ENCODE measurements around the gene CDK19.
"Not testable (repeated sequence)": the region's sequence is repeated elsewhere in the genome, so short reads cannot be mapped to it uniquely, and the experiment has no call there.

CDK19 gene

DNA sequence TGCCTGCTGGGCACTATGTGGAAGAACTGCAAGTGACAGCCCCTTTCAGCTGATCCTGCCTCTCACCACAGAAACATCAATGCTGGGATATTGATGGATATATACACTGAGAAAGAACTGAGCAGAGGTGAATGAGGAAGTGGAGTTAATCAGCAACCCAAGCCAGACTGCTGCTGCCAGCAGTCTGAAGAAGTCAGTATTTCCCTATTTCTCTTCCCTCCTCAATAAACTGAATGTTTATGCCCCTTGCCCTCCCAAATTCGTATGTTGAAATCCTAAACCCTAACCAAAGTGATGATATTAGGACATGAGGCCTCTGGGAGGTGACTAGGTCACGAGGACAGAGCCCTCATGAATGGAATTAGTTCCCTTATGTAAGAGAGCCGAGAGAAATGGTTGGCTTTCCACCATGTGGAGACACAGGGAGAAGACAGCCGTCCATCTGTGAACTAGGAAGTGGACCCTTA lies 76.3 kb downstream of the CDK19 start:
- H3K4me3 ChIP-seq, result no peak overlapping the region
- H3K9ac ChIP-seq (ENCODE audit: insufficient read length), result no peak overlapping the region
- DNase-seq (ENCODE audit: low read depth, low spot score), result no peak

DNA sequence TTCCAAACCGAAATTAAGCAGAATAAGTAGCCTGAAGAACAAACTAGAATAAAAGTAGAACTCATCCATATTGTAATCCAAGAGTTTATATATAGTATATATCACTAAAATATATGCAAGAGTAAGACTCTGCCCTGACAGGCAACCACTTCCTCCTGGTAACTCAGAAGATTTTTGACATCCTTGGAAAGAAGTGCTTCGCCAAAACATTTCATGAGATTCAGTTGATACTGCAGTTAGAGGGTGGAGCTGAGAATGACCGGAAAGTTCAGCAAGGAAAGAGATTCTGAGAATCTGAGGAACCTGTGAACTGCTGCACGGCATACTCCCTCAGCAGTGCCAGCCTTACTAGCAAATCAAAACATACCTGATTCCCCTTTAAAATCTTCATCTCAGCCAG lies 79.6 kb downstream of the CDK19 start:
- TF ChIP-seq EZH2 (IDR thresholded peaks at IDR 0.05), result no peak
- no peak for TF ChIP-seq POLR2AphosphoS5 (IDR thresholded peaks at IDR 0.05; ENCODE audit: borderline replicate concordance, low read depth, low read length)
- TF ChIP-seq FOXP2 (optimal IDR thresholded peaks at IDR 0.05; ENCODE audit: control extremely low read depth, extremely low read length, insufficient read depth), result no peak
- no peak overlapping the region for H3K4me3 ChIP-seq
- no peak overlapping the region for H3K9ac ChIP-seq (ENCODE audit: insufficient read length)
- H3K9me3 ChIP-seq (ENCODE audit: low read depth, low read length), result peaks cover 7% of the 10 kb centered on the region; the same call in 1 of the 2 replicates
- no peak for DNase-seq (ENCODE audit: low read depth, low spot score)
- H3K27ac ChIP-seq, result no peak overlapping the region
- peaks cover 6% of the 10 kb centered on the region; the same call in 1 of the 2 replicates for H3K36me3 ChIP-seq (ENCODE audit: insufficient read depth, low read length)

More for the DNA sequence above, 76.3 kb downstream of the CDK19 start:
- peaks cover 10% of the 10 kb centered on the region; the same call in 1 of the 2 replicates for H3K9me3 ChIP-seq (ENCODE audit: low read depth, low read length)
- TF ChIP-seq FOXP2 (optimal IDR thresholded peaks at IDR 0.05; ENCODE audit: control extremely low read depth, extremely low read length, insufficient read depth) (no peak), EZH2 (IDR thresholded peaks at IDR 0.05) (no peak), POLR2AphosphoS5 (IDR thresholded peaks at IDR 0.05; ENCODE audit: borderline replicate concordance, low read depth, low read length) (no peak)
- H3K36me3 ChIP-seq (ENCODE audit: insufficient read depth, low read length), result peaks cover 32% of the 10 kb centered on the region
- H3K27ac ChIP-seq, result no peak overlapping the region

DNA sequence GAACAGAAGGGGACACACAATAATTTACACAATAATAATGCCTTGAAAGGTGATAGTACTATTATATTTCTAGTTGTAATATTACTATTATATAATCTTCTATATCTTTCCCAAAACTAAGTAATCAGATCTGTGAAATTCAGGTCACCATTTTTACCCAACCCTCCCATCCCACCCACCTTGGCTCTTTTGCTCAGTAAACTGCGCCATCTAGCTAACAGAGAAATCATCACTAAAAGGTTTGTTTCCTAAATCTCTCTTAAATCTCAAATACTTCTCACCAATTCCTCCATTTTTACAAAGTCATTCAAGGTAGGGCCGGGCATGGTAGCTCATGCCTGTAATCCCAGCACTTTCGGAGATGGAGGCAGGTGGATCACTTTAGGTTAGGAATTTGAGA lies 83.4 kb downstream of the CDK19 start:
- H3K36me3 ChIP-seq (ENCODE audit: insufficient read depth, low read length), result no peaks in the 10 kb centered on the region
- no peak overlapping the region for H3K4me3 ChIP-seq
- no peaks in the 10 kb centered on the region for H3K9me3 ChIP-seq (ENCODE audit: low read depth, low read length)
- no peak for DNase-seq (ENCODE audit: low read depth, low spot score)
- H3K9ac ChIP-seq (ENCODE audit: insufficient read length), result no peak overlapping the region
- no peak overlapping the region for H3K27ac ChIP-seq
- TF ChIP-seq FOXP2 (optimal IDR thresholded peaks at IDR 0.05; ENCODE audit: control extremely low read depth, extremely low read length, insufficient read depth), result no peak

DNA sequence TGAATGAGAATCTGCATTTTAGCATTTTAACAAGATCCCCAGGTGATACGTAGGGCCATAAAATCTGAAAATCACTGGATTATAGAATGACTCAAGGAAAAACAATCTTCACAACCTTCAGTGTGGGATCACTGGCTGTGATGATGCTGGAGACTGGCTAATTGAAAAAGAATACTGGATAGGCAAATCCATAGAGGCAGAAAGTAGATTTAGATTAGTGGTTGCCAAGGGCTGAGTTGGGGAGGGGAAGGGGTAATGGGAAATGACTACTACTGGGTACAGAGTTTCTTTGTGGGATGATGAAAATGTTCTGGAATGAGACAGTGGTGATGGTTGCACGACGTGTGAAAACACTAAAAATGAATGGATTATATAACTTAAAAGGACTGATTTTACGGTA lies 84.1 kb downstream of the CDK19 start:
- TF ChIP-seq POLR2AphosphoS5 (IDR thresholded peaks at IDR 0.05; ENCODE audit: borderline replicate concordance, low read depth, low read length) (no peak), FOXP2 (optimal IDR thresholded peaks at IDR 0.05; ENCODE audit: control extremely low read depth, extremely low read length, insufficient read depth) (no peak), EZH2 (IDR thresholded peaks at IDR 0.05) (no peak)
- no peaks in the 10 kb centered on the region for H3K9me3 ChIP-seq (ENCODE audit: low read depth, low read length)
- no peaks in the 10 kb centered on the region for H3K36me3 ChIP-seq (ENCODE audit: insufficient read depth, low read length)
- no peak overlapping the region for H3K9ac ChIP-seq (ENCODE audit: insufficient read length)
- no peak overlapping the region for H3K4me3 ChIP-seq
- DNase-seq (ENCODE audit: low read depth, low spot score), result no peak
- H3K27ac ChIP-seq, result no peak overlapping the region

DNA sequence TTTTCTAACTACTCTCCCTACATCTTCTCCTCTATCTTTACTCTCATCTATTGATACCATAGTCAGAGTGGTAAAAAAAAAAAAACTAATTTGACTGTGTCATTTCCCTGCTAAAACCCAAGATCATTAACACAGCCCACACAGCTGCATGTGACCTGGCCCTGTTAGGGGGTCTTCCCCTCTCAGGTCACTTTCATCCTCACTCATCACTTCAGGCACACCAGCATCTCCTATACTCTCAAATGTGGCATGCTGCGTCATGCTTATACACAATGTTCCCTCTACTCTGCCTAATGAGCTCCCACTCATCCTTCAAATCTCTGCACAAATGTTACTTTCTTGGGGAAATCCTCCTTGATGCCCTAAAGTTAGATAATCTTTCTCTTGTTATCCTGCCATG lies 86.8 kb downstream of the CDK19 start:
- H3K36me3 ChIP-seq (ENCODE audit: insufficient read depth, low read length), result no peaks in the 10 kb centered on the region
- TF ChIP-seq FOXP2 (optimal IDR thresholded peaks at IDR 0.05; ENCODE audit: control extremely low read depth, extremely low read length, insufficient read depth), result no peak
- no peak for TF ChIP-seq POLR2AphosphoS5 (IDR thresholded peaks at IDR 0.05; ENCODE audit: borderline replicate concordance, low read depth, low read length)
- no peak for TF ChIP-seq EZH2 (IDR thresholded peaks at IDR 0.05)
- H3K27ac ChIP-seq, result no peak overlapping the region
- no peaks in the 10 kb centered on the region for H3K9me3 ChIP-seq (ENCODE audit: low read depth, low read length)
- H3K9ac ChIP-seq (ENCODE audit: insufficient read length), result no peak overlapping the region
- no peak for DNase-seq (ENCODE audit: low read depth, low spot score)
- H3K4me3 ChIP-seq, result no peak overlapping the region

DNA sequence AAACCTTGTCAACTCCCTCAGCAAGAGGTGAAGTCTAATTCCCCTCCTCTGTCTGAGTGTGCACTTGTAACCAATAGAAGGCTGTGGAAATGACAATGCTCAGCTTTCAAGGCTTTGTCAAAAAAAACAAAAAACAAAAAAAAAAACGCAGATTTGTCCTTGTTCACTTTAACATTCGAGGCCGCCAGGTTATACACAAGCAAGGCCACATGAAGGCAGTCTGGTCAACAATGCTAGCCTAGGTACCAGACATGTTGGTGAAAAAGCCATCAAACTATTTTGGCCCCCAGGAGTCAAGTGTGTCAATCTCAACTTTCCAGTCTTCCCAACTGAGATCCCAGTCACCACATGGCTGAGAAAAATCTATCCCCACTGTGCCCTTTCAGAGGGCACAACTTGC lies 92.3 kb downstream of the CDK19 start:
- H3K9me3 ChIP-seq (ENCODE audit: low read depth, low read length), result no peaks in the 10 kb centered on the region
- H3K4me3 ChIP-seq, result no peak overlapping the region
- no peak for TF ChIP-seq POLR2AphosphoS5 (IDR thresholded peaks at IDR 0.05; ENCODE audit: borderline replicate concordance, low read depth, low read length)
- TF ChIP-seq FOXP2 (optimal IDR thresholded peaks at IDR 0.05; ENCODE audit: control extremely low read depth, extremely low read length, insufficient read depth), result no peak
- no peak for TF ChIP-seq EZH2 (IDR thresholded peaks at IDR 0.05)
- H3K9ac ChIP-seq (ENCODE audit: insufficient read length), result no peak overlapping the region
- H3K27ac ChIP-seq, result no peak overlapping the region
- no peaks in the 10 kb centered on the region for H3K36me3 ChIP-seq (ENCODE audit: insufficient read depth, low read length)
- DNase-seq (ENCODE audit: low read depth, low spot score), result no peak

DNA sequence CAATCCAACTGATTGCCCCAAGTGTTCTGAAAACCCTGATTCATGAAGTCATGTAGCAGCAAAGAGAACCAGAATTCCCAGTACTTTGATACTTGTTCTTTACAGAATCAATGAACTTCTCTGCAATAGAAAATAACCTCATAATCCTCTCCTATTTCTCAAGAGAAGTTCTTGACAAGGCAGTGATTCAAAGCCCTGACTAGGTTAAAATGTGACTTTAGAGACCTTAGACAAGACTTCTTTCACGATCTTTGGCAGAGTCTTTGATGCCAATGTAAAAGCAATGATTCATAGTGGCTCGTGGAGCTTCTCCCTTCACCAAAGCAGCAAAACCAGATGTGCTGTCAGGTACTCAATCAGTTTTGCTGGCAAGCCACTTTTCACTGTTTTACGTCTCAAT lies 95.2 kb downstream of the CDK19 start:
- Histone ChIP-seq H3K27ac (no peak overlapping the region), H3K9ac (ENCODE audit: insufficient read length) (no peak overlapping the region), H3K4me3 (no peak overlapping the region), H3K36me3 (ENCODE audit: insufficient read depth, low read length) (no peaks in the 10 kb centered on the region), H3K9me3 (ENCODE audit: low read depth, low read length) (no peaks in the 10 kb centered on the region)
- TF ChIP-seq EZH2 (IDR thresholded peaks at IDR 0.05) (no peak), FOXP2 (optimal IDR thresholded peaks at IDR 0.05; ENCODE audit: control extremely low read depth, extremely low read length, insufficient read depth) (no peak)
- no peak for DNase-seq (ENCODE audit: low read depth, low spot score)

DNA sequence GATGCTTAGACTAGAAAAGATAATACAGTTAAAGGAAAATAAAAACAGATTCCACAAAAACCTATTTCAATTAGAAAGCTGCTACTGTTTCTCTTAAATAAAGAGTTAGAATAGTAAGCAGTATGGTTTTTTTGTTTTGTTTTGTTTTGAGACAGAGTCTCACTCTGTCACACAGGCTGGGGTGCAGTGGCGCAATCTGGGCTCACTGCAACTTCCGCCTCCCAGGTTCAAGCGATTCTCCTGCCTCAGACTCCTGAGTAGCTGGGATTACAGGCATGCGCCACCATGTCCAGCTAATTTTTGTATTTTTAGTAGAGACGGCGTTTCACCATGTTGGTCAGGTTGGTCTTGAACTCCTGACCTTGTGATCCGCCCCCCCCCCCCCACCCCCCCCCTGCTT lies 95.7 kb downstream of the CDK19 start:
- not testable (repeated sequence) for H3K36me3 ChIP-seq (ENCODE audit: insufficient read depth, low read length); H3K9ac ChIP-seq (ENCODE audit: insufficient read length); DNase-seq (ENCODE audit: low read depth, low spot score); H3K4me3 ChIP-seq; H3K27ac ChIP-seq; H3K9me3 ChIP-seq (ENCODE audit: low read depth, low read length)

DNA sequence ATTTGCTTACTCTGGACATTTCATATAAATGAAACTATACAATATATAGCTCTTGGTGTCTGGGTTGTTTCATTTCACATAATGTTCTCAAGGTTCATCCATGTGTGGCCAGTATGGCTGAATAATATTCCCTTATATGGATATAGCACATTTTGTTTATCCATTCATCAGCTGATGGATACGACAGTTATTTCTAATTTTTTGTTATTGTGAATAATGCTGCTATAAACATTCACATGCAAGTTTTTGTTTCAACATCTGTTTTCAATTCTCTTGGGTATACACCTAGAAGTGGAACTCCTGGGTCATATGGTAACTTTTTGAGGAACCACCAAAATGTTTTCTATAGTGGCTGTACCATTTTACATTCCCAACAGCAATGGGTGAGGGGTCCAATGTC lies 101.1 kb downstream of the CDK19 start:
- Histone ChIP-seq H3K36me3 (ENCODE audit: insufficient read depth, low read length) (no peaks in the 10 kb centered on the region), H3K9me3 (ENCODE audit: low read depth, low read length) (no peaks in the 10 kb centered on the region), H3K9ac (ENCODE audit: insufficient read length) (no peak overlapping the region), H3K4me3 (no peak overlapping the region), H3K27ac (no peak overlapping the region)
- DNase-seq (ENCODE audit: low read depth, low spot score), result no peak
- TF ChIP-seq EZH2 (IDR thresholded peaks at IDR 0.05), result no peak
- TF ChIP-seq FOXP2 (optimal IDR thresholded peaks at IDR 0.05; ENCODE audit: control extremely low read depth, extremely low read length, insufficient read depth), result no peak
- TF ChIP-seq POLR2AphosphoS5 (IDR thresholded peaks at IDR 0.05; ENCODE audit: borderline replicate concordance, low read depth, low read length), result no peak

Data from SK-N-MC (cell line).